ENCODE measurements around the gene APP. TPM values are rescaled to one million over a fixed set of nuclear protein-coding genes. Genes with fewer than 3 reads are reported as not detected.

Gene APP
- total and polyA plus RNA-seq, 10 of the 15 experiments (the other 5 are each of a cell fraction or from before 2014, with no cell fraction given), result 8.8 to 94.9 (median 51.0) TPM

GRCh38 chr21:26148840-26149354 is 21.7 kb downstream of the APP start (continued):
- TF ChIP-seq PRDM15 (CRISPR knock-in tag; IDR thresholded peaks at IDR 0.05) (no peak), HDAC2 (IDR thresholded peaks at IDR 0.05) (no peak), CHD1 (IDR thresholded peaks at IDR 0.05; ENCODE audit: low read depth, low read length) (no peak), MTA2 (IDR thresholded peaks at IDR 0.05; ENCODE audit: low read depth) (no peak), ESRRA (IDR thresholded peaks at IDR 0.05; ENCODE audit: low read length) (no peak), PML (IDR thresholded peaks at IDR 0.05; ENCODE audit: low read length) (no peak), POLR2AphosphoS2 (IDR thresholded peaks at IDR 0.05; ENCODE audit: low read depth, low read length) (no peak), JUNB (IDR thresholded peaks at IDR 0.05) (no peak), WRNIP1 (IDR thresholded peaks at IDR 0.05; ENCODE audit: borderline replicate concordance, low read depth, low read length) (no peak), E2F4 (IDR thresholded peaks at IDR 0.05; ENCODE audit: low read depth, low read length) (no peak), POU2F2 (IDR thresholded peaks at IDR 0.05; ENCODE audit: borderline replicate concordance, low read depth, low read length) (no peak)

All from GM12878 (cell line).